Sigmoid colon (tissue), 4 donors: ENCODE data around the gene WRAP73.

Source experiments
- EP300 ChIP-seq, 4 donors: sonication (generic); formaldehyde crosslinking; IDR thresholded peaks; one replicate each; pipeline ENCODE4 v1.6.1; 2017; ENCODE audit warnings: antibody characterized with exemption in 4 of 4
- POLR2A ChIP-seq, 2 donors: fragments of 450-650 bp; IDR thresholded peaks; one replicate each; pipeline ENCODE4 v1.6.1; 2016; ENCODE audit warnings: antibody characterized with exemption in 2 of 2, mild to moderate bottlenecking in 2 of 2, moderate library complexity in 2 of 2
- POLR2AphosphoS5 ChIP-seq, 4 donors: sonication (generic); formaldehyde crosslinking; IDR thresholded peaks; one replicate each; pipeline ENCODE4 v1.6.1; 2017; ENCODE audit warnings: antibody characterized with exemption in 4 of 4
- TF ChIP-seq, protein P1 (sequence below), 4 experiments: fragments of 450-650 bp in 3 of 4; fragments of 200-600 bp in 1 of 4; IDR thresholded peaks; one replicate each; pipeline ENCODE4 v1.5.1; 2016 to 2019; ENCODE audit warnings: antibody characterized with exemption in 4 of 4, mild to moderate bottlenecking in 3 of 4, moderate library complexity in 2 of 4

DNA sequence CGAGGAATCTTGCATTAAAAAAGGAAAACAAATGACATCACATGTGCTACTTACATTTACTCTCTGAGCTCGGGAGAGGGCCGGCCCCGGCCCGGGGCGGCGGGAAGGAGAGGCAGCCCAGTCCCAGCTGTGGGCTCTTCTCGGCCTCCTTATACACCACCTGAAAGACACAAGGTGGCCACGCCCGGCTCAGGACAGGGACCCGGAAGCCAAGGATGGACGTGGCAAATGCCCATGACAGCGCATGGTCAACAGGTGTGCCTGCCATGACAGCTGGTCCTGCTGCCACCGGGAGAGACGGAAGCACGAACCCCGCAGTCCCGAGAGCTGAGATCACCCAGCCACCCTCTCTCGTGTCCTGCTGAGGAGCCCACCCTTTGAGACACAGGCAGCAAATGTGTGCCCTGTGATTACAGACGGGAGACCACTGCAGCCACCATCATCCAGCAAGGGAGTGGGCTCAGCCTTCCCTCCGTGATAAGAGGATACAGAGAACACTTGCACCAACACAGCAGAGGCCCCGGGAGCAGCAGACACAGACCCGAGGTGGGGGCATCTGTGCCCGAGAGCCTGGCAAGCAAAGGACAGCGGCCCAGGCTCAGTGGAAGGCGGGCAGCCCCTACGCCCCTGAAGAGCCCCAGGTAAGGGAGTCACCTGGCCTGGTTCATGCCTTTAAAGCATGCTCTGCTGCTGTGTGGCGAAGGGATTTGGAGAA, 16.4 kb downstream of the WRAP73 start:
- TF ChIP-seq, protein P1, sequence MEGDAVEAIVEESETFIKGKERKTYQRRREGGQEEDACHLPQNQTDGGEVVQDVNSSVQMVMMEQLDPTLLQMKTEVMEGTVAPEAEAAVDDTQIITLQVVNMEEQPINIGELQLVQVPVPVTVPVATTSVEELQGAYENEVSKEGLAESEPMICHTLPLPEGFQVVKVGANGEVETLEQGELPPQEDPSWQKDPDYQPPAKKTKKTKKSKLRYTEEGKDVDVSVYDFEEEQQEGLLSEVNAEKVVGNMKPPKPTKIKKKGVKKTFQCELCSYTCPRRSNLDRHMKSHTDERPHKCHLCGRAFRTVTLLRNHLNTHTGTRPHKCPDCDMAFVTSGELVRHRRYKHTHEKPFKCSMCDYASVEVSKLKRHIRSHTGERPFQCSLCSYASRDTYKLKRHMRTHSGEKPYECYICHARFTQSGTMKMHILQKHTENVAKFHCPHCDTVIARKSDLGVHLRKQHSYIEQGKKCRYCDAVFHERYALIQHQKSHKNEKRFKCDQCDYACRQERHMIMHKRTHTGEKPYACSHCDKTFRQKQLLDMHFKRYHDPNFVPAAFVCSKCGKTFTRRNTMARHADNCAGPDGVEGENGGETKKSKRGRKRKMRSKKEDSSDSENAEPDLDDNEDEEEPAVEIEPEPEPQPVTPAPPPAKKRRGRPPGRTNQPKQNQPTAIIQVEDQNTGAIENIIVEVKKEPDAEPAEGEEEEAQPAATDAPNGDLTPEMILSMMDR (IDR thresholded peaks at IDR 0.05), result no peak
- TF ChIP-seq EP300 (IDR thresholded peaks at IDR 0.05), result no peak
- TF ChIP-seq POLR2A (IDR thresholded peaks at IDR 0.05), result no peak
- TF ChIP-seq POLR2AphosphoS5 (IDR thresholded peaks at IDR 0.05), result no peak
